Astrocyte (in vitro differentiated cells and primary cell): Measurements from ENCODE around the gene UVSSA. TPM values are rescaled to one million over a fixed set of nuclear protein-coding genes. Genes with fewer than 3 reads are reported as not detected.

Experiments used
- DNase-seq: peaks from one replicate; pipeline ENCODE4 v3.0.0-alpha.2; 2010; ENCODE audit warnings: low read depth
- FAIRE-seq: peaks from 2 replicates; lab custom pipeline; 2011; peaks lifted over from hg19 to GRCh38; lab: Jason Lieb, UNC
- H2AFZ ChIP-seq: 2 replicates; pipeline ENCODE4 v1.6.0; 2012; ENCODE audit warnings: low read depth, low read length, inconsistent platforms
- H3K27ac ChIP-seq: 2 replicates; pipeline ENCODE4 v1.5.1; 2011; ENCODE audit warnings: low read depth, low read length, inconsistent platforms
- H3K27me3 ChIP-seq: 2 replicates; pipeline ENCODE4 v1.6.0; 2011; ENCODE audit warnings: low read length, inconsistent platforms; ENCODE audit not compliant: insufficient read depth
- H3K36me3 ChIP-seq: 2 replicates; pipeline ENCODE4 v1.5.1; 2011; ENCODE audit warnings: low read length, inconsistent platforms; ENCODE audit not compliant: insufficient read depth
- H3K4me1 ChIP-seq: 2 replicates; pipeline ENCODE4 v1.5.1; 2011; ENCODE audit warnings: low read length, inconsistent platforms; ENCODE audit not compliant: insufficient read depth
- H3K4me2 ChIP-seq: 2 replicates; pipeline ENCODE4 v1.6.0; 2012; ENCODE audit warnings: low read length, inconsistent platforms
- H3K4me3 ChIP-seq: 2 replicates; pipeline ENCODE4 v1.5.1; 2011; ENCODE audit warnings: low read depth, mild to moderate bottlenecking, low read length, inconsistent platforms; ENCODE audit not compliant: insufficient read depth
- H3K79me2 ChIP-seq: 2 replicates; pipeline ENCODE4 v1.6.0; 2012; ENCODE audit warnings: mild to moderate bottlenecking, low read length, inconsistent platforms; ENCODE audit not compliant: insufficient read depth
- H3K9ac ChIP-seq: 2 replicates; pipeline ENCODE4 v1.6.0; 2012; ENCODE audit warnings: mild to moderate bottlenecking, low read length, inconsistent platforms
- H3K9me3 ChIP-seq: 2 replicates; pipeline ENCODE4 v1.5.1; 2012; ENCODE audit warnings: low read depth, mild to moderate bottlenecking, low read length, inconsistent platforms; ENCODE audit not compliant: insufficient read depth
- H4K20me1 ChIP-seq: 2 replicates; pipeline ENCODE4 v1.6.0; 2012; ENCODE audit warnings: low read length, inconsistent platforms; ENCODE audit not compliant: insufficient read depth
- H3K27ac Mint-ChIP-seq: one replicate; pipeline ENCODE4 v1.8.0; 2021; ENCODE audit warnings: mild to moderate bottlenecking, mixed read lengths; ENCODE audit not compliant: unreplicated experiment
- H3K27me3 Mint-ChIP-seq: one replicate; pipeline ENCODE4 v1.8.0; 2021; ENCODE audit warnings: low read depth, mixed read lengths; ENCODE audit not compliant: unreplicated experiment
- H3K36me3 Mint-ChIP-seq: one replicate; pipeline ENCODE4 v1.8.0; 2021; ENCODE audit warnings: low read depth, mixed read lengths; ENCODE audit not compliant: unreplicated experiment
- H3K4me1 Mint-ChIP-seq: one replicate; pipeline ENCODE4 v1.8.0; 2021; ENCODE audit warnings: low read depth, mixed read lengths; ENCODE audit not compliant: unreplicated experiment
- H3K4me3 Mint-ChIP-seq: one replicate; pipeline ENCODE4 v1.8.0; 2021; ENCODE audit warnings: mild to moderate bottlenecking, moderate library complexity, mixed read lengths; ENCODE audit not compliant: unreplicated experiment
- H3K9me3 Mint-ChIP-seq: one replicate; pipeline ENCODE4 v1.8.0; 2021; ENCODE audit warnings: mild to moderate bottlenecking, mixed read lengths; ENCODE audit not compliant: unreplicated experiment
- CTCF ChIP-seq: IDR thresholded peaks from 2 replicates; pipeline ENCODE4 v1.5.1; 2011; ENCODE audit warnings: low read depth, mild to moderate bottlenecking, inconsistent platforms, low read length, moderate library complexity; ENCODE audit not compliant: insufficient read depth
- EZH2 ChIP-seq: IDR thresholded peaks from 2 replicates; pipeline ENCODE4 v1.6.1; 2012; ENCODE audit warnings: mild to moderate bottlenecking, low read length, inconsistent platforms; ENCODE audit not compliant: insufficient read depth
- total RNA-seq: library from RNA; stranded (reverse); gene quantifications from 2 replicates; pipeline ENCODE4 v1.2.1, GENCODE V29; 2021

UVSSA gene
- total RNA-seq, 1 donor from 2014 or later, result 14.8 TPM

DNA sequence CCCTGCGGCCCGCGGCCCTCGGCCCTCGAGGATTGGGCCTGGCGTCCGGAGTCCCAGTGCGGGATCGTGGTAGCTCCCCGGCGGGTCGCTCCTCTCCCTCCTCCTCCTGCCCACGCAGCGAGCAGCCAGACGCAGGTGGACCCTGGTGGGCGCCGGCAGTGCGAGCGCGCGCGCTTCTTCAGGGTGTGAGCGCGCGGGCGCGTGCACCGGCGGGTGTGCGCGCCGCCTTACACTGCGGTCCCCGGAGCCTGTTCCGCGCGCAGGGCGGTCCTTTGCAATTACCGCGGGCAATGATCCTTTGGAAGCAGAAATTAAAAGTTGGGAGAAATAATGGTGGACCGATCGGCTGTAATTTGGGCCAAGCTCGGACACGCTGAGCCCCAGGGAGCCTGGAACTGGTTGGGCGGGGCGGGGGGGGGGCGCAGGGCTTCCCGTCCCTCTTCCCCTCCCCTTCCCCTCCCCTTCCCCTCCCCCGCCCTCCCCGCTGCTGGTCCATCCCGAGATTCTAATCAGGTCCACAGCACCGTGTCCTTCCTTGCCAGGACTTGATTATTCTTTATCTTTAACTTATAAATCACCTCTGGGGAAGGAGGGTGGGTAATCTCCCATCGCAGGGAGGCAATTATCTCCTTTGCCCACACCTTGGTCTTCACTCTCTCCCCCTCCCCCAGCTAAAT, 60.8 kb downstream of the UVSSA start:
- peaks cover 50% of the 10 kb centered on the region for H3K27me3 ChIP-seq
- FAIRE-seq, result no peak
- Mint-ChIP-seq H3K36me3 (no peaks in the 10 kb centered on the region), H3K27ac (no peak overlapping the region), H3K27me3 (peaks cover 46% of the 10 kb centered on the region), H3K9me3 (peaks cover 10% of the 10 kb centered on the region), H3K4me3 (no peak overlapping the region), H3K4me1 (no peaks in the 10 kb centered on the region)
- peaks cover 8% of the 10 kb centered on the region for H4K20me1 ChIP-seq
- H3K79me2 ChIP-seq, result no peaks in the 10 kb centered on the region
- no peak overlapping the region for H2AFZ ChIP-seq
- TF ChIP-seq EZH2 (no peak), CTCF (no peak)
- H3K9ac ChIP-seq, result no peak overlapping the region
- no peaks in the 10 kb centered on the region for H3K9me3 ChIP-seq
- H3K27ac ChIP-seq, result no peak overlapping the region
- H3K36me3 ChIP-seq, result no peaks in the 10 kb centered on the region
- H3K4me3 ChIP-seq, result no peak overlapping the region
- no peak overlapping the region for H3K4me2 ChIP-seq
- H3K4me1 ChIP-seq, result no peaks in the 10 kb centered on the region
- no peak for DNase-seq

DNA sequence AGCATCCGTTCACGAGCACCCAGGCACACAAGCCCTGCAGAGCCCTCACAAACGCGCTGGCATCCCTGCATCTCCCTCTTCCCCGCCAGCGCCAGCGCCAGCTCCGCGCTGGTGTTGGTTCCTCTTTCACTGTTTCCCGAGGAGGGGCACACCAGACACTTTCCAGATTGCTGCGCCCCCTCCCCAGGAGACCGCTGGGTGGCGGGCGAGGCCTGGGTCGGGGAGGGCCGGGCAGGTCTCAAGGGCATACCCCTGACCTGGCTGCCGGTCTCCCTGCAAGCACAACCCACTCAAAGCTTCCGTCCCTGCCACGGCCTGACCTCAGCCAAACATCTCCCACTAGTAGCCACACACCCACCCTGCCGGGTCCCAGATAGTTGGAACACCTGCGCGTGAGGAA, 61.4 kb downstream of the UVSSA start:
- FAIRE-seq (no peak), DNase-seq (no peak)
- Histone ChIP-seq H3K4me1 (no peaks in the 10 kb centered on the region), H3K27me3 (peaks cover 55% of the 10 kb centered on the region), H3K4me2 (no peak overlapping the region), H4K20me1 (peaks cover 8% of the 10 kb centered on the region), H3K36me3 (no peaks in the 10 kb centered on the region), H2AFZ (no peak overlapping the region), H3K4me3 (no peak overlapping the region), H3K27ac (no peak overlapping the region), H3K79me2 (no peaks in the 10 kb centered on the region), H3K9me3 (no peaks in the 10 kb centered on the region), H3K9ac (no peak overlapping the region)
- Mint-ChIP-seq H3K9me3 (peaks cover 10% of the 10 kb centered on the region), H3K27ac (peak overlapping the region; percentile 71), H3K36me3 (no peaks in the 10 kb centered on the region), H3K4me1 (no peaks in the 10 kb centered on the region), H3K27me3 (peaks cover 52% of the 10 kb centered on the region), H3K4me3 (no peak overlapping the region)
- TF ChIP-seq CTCF (no peak), EZH2 (no peak)

DNA sequence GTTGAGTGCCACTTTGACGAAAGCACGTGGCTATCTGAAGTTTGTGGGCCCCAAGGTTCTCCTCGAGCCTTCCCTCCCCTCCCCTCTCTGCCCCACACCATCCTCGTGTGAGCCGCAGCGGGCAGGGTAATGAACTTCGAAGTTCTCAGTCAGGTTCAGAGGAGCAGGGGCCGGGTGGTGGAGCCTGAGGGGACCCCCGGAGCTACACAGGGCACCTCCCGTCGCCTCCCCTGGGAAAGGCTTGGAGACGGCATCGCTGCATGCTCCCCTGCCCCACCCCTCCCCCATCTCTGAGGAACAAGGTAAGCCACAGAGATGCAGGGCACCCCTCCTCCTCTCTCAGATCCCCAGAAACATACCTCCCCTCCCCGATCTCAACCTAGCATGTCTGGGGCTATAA, 62.1 kb downstream of the UVSSA start:
- no peaks in the 10 kb centered on the region for H3K4me1 ChIP-seq
- H2AFZ ChIP-seq, result no peak overlapping the region
- Mint-ChIP-seq H3K36me3 (no peaks in the 10 kb centered on the region), H3K27me3 (peaks cover 56% of the 10 kb centered on the region), H3K4me1 (no peaks in the 10 kb centered on the region), H3K27ac (no peak overlapping the region), H3K9me3 (peaks cover 10% of the 10 kb centered on the region), H3K4me3 (no peak overlapping the region)
- peaks cover 8% of the 10 kb centered on the region for H4K20me1 ChIP-seq
- TF ChIP-seq CTCF (no peak), EZH2 (no peak)
- no peak overlapping the region for H3K4me2 ChIP-seq
- H3K79me2 ChIP-seq, result no peaks in the 10 kb centered on the region
- H3K9me3 ChIP-seq, result no peaks in the 10 kb centered on the region
- DNase-seq (no peak), FAIRE-seq (no peak)
- H3K4me3 ChIP-seq, result no peak overlapping the region
- no peak overlapping the region for H3K9ac ChIP-seq
- no peak overlapping the region for H3K27ac ChIP-seq
- peaks cover 55% of the 10 kb centered on the region for H3K27me3 ChIP-seq
- H3K36me3 ChIP-seq, result no peaks in the 10 kb centered on the region
